Osteocyte (in vitro differentiated cells): ENCODE results near the gene C4orf54. TPM values are rescaled to one million over a fixed set of nuclear protein-coding genes. Genes with fewer than 3 reads are reported as not detected.

ENCODE experiments used
- DNase-seq: peaks from one replicate; pipeline ENCODE4 v3.0.0; 2021; ENCODE audit warnings: mixed read lengths; ENCODE audit not compliant: unreplicated experiment; ENCODE audit errors: extremely low spot score
- H3K27ac Mint-ChIP-seq: one replicate; pipeline ENCODE4 v1.8.0; 2021; ENCODE audit warnings: mild to moderate bottlenecking, mixed read lengths; ENCODE audit not compliant: unreplicated experiment
- H3K27me3 Mint-ChIP-seq: one replicate; pipeline ENCODE4 v1.8.0; 2021; ENCODE audit warnings: mixed read lengths; ENCODE audit not compliant: unreplicated experiment
- H3K36me3 Mint-ChIP-seq: one replicate; pipeline ENCODE4 v1.8.0; 2021; ENCODE audit warnings: mixed read lengths; ENCODE audit not compliant: unreplicated experiment
- H3K4me1 Mint-ChIP-seq: one replicate; pipeline ENCODE4 v1.8.0; 2021; ENCODE audit warnings: mixed read lengths; ENCODE audit not compliant: unreplicated experiment
- H3K4me3 Mint-ChIP-seq: one replicate; pipeline ENCODE4 v1.8.0; 2021; ENCODE audit warnings: mild to moderate bottlenecking, moderate library complexity, mixed read lengths; ENCODE audit not compliant: unreplicated experiment
- H3K9me3 Mint-ChIP-seq: one replicate; pipeline ENCODE4 v1.8.0; 2021; ENCODE audit warnings: mixed read lengths; ENCODE audit not compliant: unreplicated experiment
- long read RNA-seq: library from polyadenylated mRNA; unstranded; transcript quantifications from one replicate; pipeline ENCODE4 v2.0.0, GENCODE V29; 2021
- total RNA-seq: library from RNA; stranded (reverse); gene quantifications from 2 replicates; pipeline ENCODE4 v1.2.1, GENCODE V29; 2021
- TF ChIP-seq, protein P1 (sequence below): fragments of 200-600 bp; sonication (generic); IDR thresholded peaks from 2 replicates; pipeline ENCODE4 v1.5.0; 2021; ENCODE audit warnings: antibody characterized with exemption, mild to moderate bottlenecking, moderate library complexity

C4orf54 gene
- total RNA-seq: not detected in 2 replicates
- long read RNA-seq: 0 reads

DNA sequence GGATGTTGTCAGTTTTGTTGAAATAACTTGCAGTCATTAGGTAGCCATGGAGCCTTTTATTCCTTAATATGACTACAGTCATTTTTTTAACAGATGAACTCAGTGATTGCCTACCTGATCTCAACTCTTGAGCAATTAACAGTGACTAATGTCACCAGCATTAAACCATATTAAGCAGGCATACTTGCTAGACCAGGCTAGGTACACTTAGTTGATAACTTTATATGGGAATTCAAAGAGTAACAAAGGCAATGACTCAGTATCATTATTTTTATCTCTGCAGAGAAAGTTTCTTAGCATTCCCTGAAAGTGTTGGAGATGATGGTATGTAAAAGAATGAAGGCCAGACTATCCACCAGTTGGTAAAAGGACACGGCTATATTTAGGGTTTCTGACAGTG is at the start of gene C4orf54:
TSS of gene C4orf54 (minus strand) at position 31 of the 400 bp plus-strand sequence. CDS start 3,180 bp downstream, outside the sequence.
- H3K27me3 Mint-ChIP-seq: peaks cover 3% of the 10 kb centered on the region
- no peak within 1 kb of the TSS for H3K27ac Mint-ChIP-seq
- H3K36me3 Mint-ChIP-seq: no peaks in the 10 kb centered on the region
- no peaks in the 10 kb centered on the region for H3K9me3 Mint-ChIP-seq
- TF ChIP-seq, protein P1, sequence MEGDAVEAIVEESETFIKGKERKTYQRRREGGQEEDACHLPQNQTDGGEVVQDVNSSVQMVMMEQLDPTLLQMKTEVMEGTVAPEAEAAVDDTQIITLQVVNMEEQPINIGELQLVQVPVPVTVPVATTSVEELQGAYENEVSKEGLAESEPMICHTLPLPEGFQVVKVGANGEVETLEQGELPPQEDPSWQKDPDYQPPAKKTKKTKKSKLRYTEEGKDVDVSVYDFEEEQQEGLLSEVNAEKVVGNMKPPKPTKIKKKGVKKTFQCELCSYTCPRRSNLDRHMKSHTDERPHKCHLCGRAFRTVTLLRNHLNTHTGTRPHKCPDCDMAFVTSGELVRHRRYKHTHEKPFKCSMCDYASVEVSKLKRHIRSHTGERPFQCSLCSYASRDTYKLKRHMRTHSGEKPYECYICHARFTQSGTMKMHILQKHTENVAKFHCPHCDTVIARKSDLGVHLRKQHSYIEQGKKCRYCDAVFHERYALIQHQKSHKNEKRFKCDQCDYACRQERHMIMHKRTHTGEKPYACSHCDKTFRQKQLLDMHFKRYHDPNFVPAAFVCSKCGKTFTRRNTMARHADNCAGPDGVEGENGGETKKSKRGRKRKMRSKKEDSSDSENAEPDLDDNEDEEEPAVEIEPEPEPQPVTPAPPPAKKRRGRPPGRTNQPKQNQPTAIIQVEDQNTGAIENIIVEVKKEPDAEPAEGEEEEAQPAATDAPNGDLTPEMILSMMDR: no peak
- H3K4me3 Mint-ChIP-seq: no peak within 1 kb of the TSS
- no peak for DNase-seq
- peaks cover 9% of the 10 kb centered on the region for H3K4me1 Mint-ChIP-seq

DNA sequence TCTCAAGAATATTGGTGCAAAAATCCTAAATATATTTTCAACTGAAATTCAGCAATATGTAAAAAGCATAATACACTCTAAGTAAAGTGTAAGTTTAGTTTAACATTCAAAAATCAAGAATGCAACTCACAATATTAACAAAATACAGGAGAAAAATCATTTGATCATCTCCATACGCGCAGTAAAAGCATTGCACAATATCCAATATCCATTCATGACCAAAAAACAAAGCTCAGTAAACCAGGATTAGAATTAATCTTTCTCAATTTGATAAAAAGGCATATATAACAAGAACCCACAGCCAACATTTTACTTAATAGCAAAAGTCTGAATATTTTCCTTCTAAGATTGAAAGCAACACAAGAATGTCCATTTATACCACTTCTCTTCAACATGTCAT is 48.3 kb upstream of the C4orf54 start:
- H3K36me3 Mint-ChIP-seq: no peaks in the 10 kb centered on the region
- no peaks in the 10 kb centered on the region for H3K9me3 Mint-ChIP-seq
- TF ChIP-seq, protein P1: no peak
- no peak for DNase-seq
- H3K4me1 Mint-ChIP-seq: no peaks in the 10 kb centered on the region
- H3K27ac Mint-ChIP-seq: no peak overlapping the region
- no peak overlapping the region for H3K4me3 Mint-ChIP-seq
- no peaks in the 10 kb centered on the region for H3K27me3 Mint-ChIP-seq

DNA sequence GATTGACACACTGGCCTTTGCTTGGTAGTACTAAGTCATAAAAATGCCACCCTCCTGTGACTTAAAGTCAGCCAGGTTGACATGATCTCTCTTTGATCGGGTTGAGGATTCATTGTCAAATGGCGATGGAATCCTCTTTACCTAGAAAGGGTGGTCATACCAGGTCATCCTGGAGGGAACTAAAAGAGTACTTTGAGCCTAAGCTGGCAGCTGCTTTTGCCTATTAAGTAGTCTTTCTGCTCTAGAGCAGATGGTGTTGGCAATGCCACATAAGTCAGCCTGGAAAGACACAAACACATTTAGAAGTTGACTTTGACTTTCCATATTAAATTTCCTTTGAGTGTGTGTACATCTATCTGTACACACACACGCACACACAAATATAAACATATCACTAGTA is 39.2 kb upstream of the C4orf54 start:
- Mint-ChIP-seq H3K4me1 (no peaks in the 10 kb centered on the region), H3K36me3 (no peaks in the 10 kb centered on the region), H3K27me3 (no peaks in the 10 kb centered on the region)

DNA sequence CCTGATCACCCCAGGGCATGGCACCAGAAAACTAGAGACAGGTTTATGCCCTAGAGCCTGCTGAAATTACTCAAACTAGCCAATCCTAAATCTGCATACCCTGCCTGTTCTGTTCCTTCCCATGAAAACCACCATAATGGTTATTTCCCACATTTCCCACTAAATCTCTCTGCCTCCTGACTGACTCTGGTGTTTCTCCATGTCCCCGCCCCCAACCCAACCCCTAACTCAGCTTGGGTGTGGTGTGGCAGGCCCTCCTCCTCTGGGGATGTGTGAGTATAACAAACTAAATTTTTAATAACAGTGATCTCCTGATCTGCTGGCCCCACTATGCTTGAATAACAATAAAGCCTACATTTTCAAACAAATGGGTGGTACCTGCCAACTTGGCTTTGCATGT is 35.5 kb upstream of the C4orf54 start:
- no peak for DNase-seq
- H3K9me3 Mint-ChIP-seq: peaks cover 12% of the 10 kb centered on the region

More for the DNA sequence above, 39.2 kb upstream of the C4orf54 start:
- no peak overlapping the region for H3K27ac Mint-ChIP-seq
- TF ChIP-seq, protein P1: no peak
- DNase-seq: no peak
- H3K4me3 Mint-ChIP-seq: no peak overlapping the region
- no peaks in the 10 kb centered on the region for H3K9me3 Mint-ChIP-seq

DNA sequence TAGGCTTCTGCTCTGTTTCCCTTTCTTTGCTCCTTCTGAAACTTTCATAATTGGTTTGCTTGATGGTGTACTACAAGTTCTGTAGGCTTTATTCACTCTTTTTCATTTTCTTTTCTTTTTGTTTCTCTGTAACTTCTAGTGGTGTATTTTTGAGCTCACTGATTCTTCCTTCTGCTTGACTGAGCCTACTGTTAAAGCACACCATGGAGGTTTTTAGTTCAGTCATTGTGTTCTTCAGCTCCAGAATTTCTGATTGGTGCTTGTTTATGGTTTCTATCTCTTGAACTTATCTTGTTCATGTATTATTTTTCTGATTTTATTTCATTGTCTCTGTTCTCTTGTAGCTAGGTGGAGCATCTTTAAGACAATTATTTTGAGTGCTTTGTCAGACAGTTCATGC is 33.4 kb upstream of the C4orf54 start:
- no peak for DNase-seq
- TF ChIP-seq, protein P1: no peak
- H3K27ac Mint-ChIP-seq: no peak overlapping the region
- peaks cover 5% of the 10 kb centered on the region for H3K27me3 Mint-ChIP-seq
- H3K4me1 Mint-ChIP-seq: no peaks in the 10 kb centered on the region
- no peak overlapping the region for H3K4me3 Mint-ChIP-seq
- no peaks in the 10 kb centered on the region for H3K36me3 Mint-ChIP-seq
- peaks cover 12% of the 10 kb centered on the region for H3K9me3 Mint-ChIP-seq

More for the DNA sequence above, 35.5 kb upstream of the C4orf54 start:
- TF ChIP-seq, protein P1: no peak
- peaks cover 3% of the 10 kb centered on the region for H3K27me3 Mint-ChIP-seq
- H3K27ac Mint-ChIP-seq: no peak overlapping the region
- no peak overlapping the region for H3K4me3 Mint-ChIP-seq
- H3K4me1 Mint-ChIP-seq: no peaks in the 10 kb centered on the region
- H3K36me3 Mint-ChIP-seq: no peaks in the 10 kb centered on the region
